ENCODE results near the gene TEAD4.

TEAD4 gene

GRCh38 chr12:3019005-3019680 lies 59.9 kb downstream of the TEAD4 start:
- no peak for DNase-seq (ENCODE audit: extremely low read depth, insufficient read length)
- TF ChIP-seq, protein P1, sequence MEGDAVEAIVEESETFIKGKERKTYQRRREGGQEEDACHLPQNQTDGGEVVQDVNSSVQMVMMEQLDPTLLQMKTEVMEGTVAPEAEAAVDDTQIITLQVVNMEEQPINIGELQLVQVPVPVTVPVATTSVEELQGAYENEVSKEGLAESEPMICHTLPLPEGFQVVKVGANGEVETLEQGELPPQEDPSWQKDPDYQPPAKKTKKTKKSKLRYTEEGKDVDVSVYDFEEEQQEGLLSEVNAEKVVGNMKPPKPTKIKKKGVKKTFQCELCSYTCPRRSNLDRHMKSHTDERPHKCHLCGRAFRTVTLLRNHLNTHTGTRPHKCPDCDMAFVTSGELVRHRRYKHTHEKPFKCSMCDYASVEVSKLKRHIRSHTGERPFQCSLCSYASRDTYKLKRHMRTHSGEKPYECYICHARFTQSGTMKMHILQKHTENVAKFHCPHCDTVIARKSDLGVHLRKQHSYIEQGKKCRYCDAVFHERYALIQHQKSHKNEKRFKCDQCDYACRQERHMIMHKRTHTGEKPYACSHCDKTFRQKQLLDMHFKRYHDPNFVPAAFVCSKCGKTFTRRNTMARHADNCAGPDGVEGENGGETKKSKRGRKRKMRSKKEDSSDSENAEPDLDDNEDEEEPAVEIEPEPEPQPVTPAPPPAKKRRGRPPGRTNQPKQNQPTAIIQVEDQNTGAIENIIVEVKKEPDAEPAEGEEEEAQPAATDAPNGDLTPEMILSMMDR (IDR thresholded peaks at IDR 0.05; ENCODE audit: insufficient read depth, low read length, poor library complexity, severe bottlenecking): no peak
- H3K4me3 ChIP-seq (replicated peaks; ENCODE audit: low read depth, low read length): no peak overlapping the region
- H3K27me3 ChIP-seq (replicated peaks; ENCODE audit: control insufficient read depth, insufficient read depth, low read length): no peaks in the 10 kb centered on the region
- no peaks in the 10 kb centered on the region for H3K36me3 ChIP-seq (ENCODE audit: control insufficient read depth, insufficient read depth, low read length)

DNA sequence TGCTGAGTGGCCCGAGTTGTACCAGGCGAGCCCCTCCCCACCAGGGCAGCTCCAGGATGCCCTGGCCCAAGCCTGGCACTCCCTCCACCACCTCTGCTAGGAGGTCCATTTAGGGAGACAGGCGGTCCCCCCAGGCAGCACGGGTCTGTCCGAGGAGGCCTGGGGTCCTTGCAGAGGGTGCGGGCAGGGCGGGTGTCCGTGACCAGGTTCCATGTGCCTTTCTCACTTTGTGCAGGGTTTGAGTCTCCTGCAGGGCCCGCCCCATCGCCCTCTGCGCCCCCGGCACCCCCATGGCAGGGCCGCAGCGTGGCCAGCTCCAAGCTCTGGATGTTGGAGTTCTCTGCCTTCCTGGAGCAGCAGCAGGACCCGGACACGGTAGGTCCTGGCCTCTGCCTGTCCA lies 61.2 kb downstream of the TEAD4 start:
- DNase-seq (ENCODE audit: extremely low read depth, insufficient read length): no peak

DNA sequence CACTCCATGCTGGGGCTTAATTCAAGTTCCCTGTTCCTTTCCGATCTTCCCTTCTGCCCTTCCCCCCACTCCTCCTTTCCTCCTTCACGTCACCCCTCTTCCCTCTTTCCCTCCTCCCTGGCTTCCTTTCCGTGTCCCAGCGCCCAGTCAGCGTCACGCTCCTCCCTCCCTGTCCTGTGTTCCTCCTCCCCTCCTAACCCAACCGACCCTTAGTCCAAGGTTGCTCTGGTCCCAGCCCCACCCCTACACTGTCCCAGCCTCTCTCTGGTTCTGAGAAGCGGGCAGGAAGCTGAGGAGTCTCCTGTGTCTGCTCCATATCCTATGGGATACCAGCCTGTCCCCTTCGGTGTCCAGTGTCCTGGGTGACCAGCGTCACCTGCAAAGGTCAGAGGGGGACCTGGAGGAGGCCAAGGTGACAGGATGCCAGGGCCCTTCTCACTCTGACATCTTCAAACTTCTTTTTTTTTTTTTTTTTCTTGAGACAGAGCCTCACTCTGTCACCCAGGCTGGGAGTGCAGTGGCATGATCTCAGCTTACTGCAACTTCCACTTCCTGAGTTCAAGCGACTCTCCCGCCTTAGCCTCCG lies 61.7 kb downstream of the TEAD4 start:
- TF ChIP-seq, protein P1 (IDR thresholded peaks at IDR 0.05; ENCODE audit: insufficient read depth, low read length, poor library complexity, severe bottlenecking): no peak
- no peak for DNase-seq (ENCODE audit: extremely low read depth, insufficient read length)
- Histone ChIP-seq H3K36me3 (ENCODE audit: control insufficient read depth, insufficient read depth, low read length) (no peaks in the 10 kb centered on the region), H3K4me3 (replicated peaks; ENCODE audit: low read depth, low read length) (no peak overlapping the region), H3K27me3 (replicated peaks; ENCODE audit: control insufficient read depth, insufficient read depth, low read length) (no peaks in the 10 kb centered on the region)

More for the DNA sequence above, 61.2 kb downstream of the TEAD4 start:
- no peaks in the 10 kb centered on the region for H3K27me3 ChIP-seq (replicated peaks; ENCODE audit: control insufficient read depth, insufficient read depth, low read length)
- H3K4me3 ChIP-seq (replicated peaks; ENCODE audit: low read depth, low read length): no peak overlapping the region
- H3K36me3 ChIP-seq (ENCODE audit: control insufficient read depth, insufficient read depth, low read length): no peaks in the 10 kb centered on the region
- TF ChIP-seq, protein P1 (IDR thresholded peaks at IDR 0.05; ENCODE audit: insufficient read depth, low read length, poor library complexity, severe bottlenecking): no peak

GRCh38 chr12:3022411-3022810 lies 63.2 kb downstream of the TEAD4 start:
- H3K27me3 ChIP-seq (replicated peaks; ENCODE audit: control insufficient read depth, insufficient read depth, low read length): no peaks in the 10 kb centered on the region
- H3K36me3 ChIP-seq (ENCODE audit: control insufficient read depth, insufficient read depth, low read length): no peaks in the 10 kb centered on the region
- no peak for DNase-seq (ENCODE audit: extremely low read depth, insufficient read length)
- TF ChIP-seq, protein P1 (IDR thresholded peaks at IDR 0.05; ENCODE audit: insufficient read depth, low read length, poor library complexity, severe bottlenecking): no peak
- no peak overlapping the region for H3K4me3 ChIP-seq (replicated peaks; ENCODE audit: low read depth, low read length)

DNA sequence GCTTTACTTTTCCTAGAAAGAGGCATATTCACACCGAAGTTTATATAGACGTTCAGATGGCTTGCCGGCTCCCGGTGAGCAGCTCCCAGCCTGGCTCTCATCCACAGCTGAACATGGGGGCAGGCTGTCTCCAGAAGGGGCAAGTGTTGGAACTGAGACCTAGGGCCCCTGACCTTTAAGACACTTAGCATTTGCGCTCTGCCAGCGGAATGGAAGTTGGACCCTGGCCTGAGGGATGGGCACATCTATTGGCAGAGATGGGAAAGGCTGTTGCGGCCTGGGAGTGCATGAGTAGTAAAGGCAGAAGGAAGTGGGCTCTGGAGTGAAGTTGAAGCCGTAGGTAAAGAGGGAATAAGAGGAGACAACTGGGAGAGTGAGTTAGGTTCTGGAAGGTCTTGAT lies 63.8 kb downstream of the TEAD4 start:
- no peaks in the 10 kb centered on the region for H3K36me3 ChIP-seq (ENCODE audit: control insufficient read depth, insufficient read depth, low read length)
- TF ChIP-seq, protein P1 (IDR thresholded peaks at IDR 0.05; ENCODE audit: insufficient read depth, low read length, poor library complexity, severe bottlenecking): no peak
- no peak for DNase-seq (ENCODE audit: extremely low read depth, insufficient read length)
- H3K27me3 ChIP-seq (replicated peaks; ENCODE audit: control insufficient read depth, insufficient read depth, low read length): no peaks in the 10 kb centered on the region
- no peak overlapping the region for H3K4me3 ChIP-seq (replicated peaks; ENCODE audit: low read depth, low read length)

All from GM06990 (cell line).